Measurements from ENCODE around the gene NMT2. TPM values are rescaled to one million over a fixed set of nuclear protein-coding genes. Genes with fewer than 3 reads are reported as not detected.

The NMT2 gene
- total RNA-seq, 1 experiment from 2014 or later = 26.1 TPM

- Histone ChIP-seq H2AFZ (ENCODE audit: low read depth, low read length, poor library complexity, severe bottlenecking) (no peak overlapping the region), H3K27ac (ENCODE audit: low read depth, low read length) (no peak overlapping the region), H3K4me2 (ENCODE audit: low read length) (no peak overlapping the region), H3K79me2 (ENCODE audit: insufficient read depth, low read length) (no peaks in the 10 kb centered on the region), H3K36me3 (ENCODE audit: control insufficient read depth in 1 of 2, insufficient read depth in 2 of 2, low read length in 2 of 2) (no peaks in the 10 kb centered on the region), H3K4me3 (replicated peaks in 1 of 2; ENCODE audit: low read depth in 1 of 2, low read length in 2 of 2) (no peak overlapping the region), H3K27me3 (ENCODE audit: insufficient read depth, low read length) (no peaks in the 10 kb centered on the region), H3K9me3 (ENCODE audit: control insufficient read depth in 1 of 2, insufficient read depth in 1 of 2, low read depth in 1 of 2, low read length in 2 of 2) (no peaks in the 10 kb centered on the region), H4K20me1 (ENCODE audit: insufficient read depth) (no peaks in the 10 kb centered on the region), H3K4me1 (ENCODE audit: control insufficient read depth in 1 of 2, insufficient read depth in 2 of 2, low read length in 2 of 2) (no peaks in the 10 kb centered on the region), H3K9ac (ENCODE audit: low read length) (no peak overlapping the region), H3K9me2 (ENCODE audit: insufficient read depth) (no peaks in the 10 kb centered on the region)
- no peak for DNase-seq (ENCODE audit: low read depth, low spot score)
- no peak for TF ChIP-seq REST (IDR thresholded peaks at IDR 0.05; ENCODE audit: low read depth)
- TF ChIP-seq ELF1 (IDR thresholded peaks at IDR 0.05; ENCODE audit: borderline replicate concordance, low read depth) = no peak
- TF ChIP-seq SRF (IDR thresholded peaks at IDR 0.05; ENCODE audit: low read depth) = no peak
- TF ChIP-seq EGR1 (IDR thresholded peaks at IDR 0.05; ENCODE audit: low read depth) = no peak
- no peak for TF ChIP-seq CBX3 (IDR thresholded peaks at IDR 0.05; ENCODE audit: low read depth)
- no peak for TF ChIP-seq CEBPB (IDR thresholded peaks at IDR 0.05; ENCODE audit: low read depth)
- TF ChIP-seq FOSL1 (IDR thresholded peaks at IDR 0.05; ENCODE audit: low read depth) = no peak
- TF ChIP-seq EZH2phosphoT487 (IDR thresholded peaks at IDR 0.05; ENCODE audit: borderline replicate concordance) = no peak
- no peak for TF ChIP-seq JUND (IDR thresholded peaks at IDR 0.05)
- TF ChIP-seq, protein P1, sequence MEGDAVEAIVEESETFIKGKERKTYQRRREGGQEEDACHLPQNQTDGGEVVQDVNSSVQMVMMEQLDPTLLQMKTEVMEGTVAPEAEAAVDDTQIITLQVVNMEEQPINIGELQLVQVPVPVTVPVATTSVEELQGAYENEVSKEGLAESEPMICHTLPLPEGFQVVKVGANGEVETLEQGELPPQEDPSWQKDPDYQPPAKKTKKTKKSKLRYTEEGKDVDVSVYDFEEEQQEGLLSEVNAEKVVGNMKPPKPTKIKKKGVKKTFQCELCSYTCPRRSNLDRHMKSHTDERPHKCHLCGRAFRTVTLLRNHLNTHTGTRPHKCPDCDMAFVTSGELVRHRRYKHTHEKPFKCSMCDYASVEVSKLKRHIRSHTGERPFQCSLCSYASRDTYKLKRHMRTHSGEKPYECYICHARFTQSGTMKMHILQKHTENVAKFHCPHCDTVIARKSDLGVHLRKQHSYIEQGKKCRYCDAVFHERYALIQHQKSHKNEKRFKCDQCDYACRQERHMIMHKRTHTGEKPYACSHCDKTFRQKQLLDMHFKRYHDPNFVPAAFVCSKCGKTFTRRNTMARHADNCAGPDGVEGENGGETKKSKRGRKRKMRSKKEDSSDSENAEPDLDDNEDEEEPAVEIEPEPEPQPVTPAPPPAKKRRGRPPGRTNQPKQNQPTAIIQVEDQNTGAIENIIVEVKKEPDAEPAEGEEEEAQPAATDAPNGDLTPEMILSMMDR (IDR thresholded peaks at IDR 0.05 in 2 of 3, conservative IDR thresholded peaks at IDR 0.05 in 1 of 3; ENCODE audit: borderline replicate concordance in 1 of 3, insufficient read depth in 1 of 3, low read depth in 2 of 3, low read length in 2 of 3) = no peak
- no peak for TF ChIP-seq MAX (IDR thresholded peaks at IDR 0.05)
- TF ChIP-seq SP1 (IDR thresholded peaks at IDR 0.05; ENCODE audit: low read depth) = no peak
- no peak for TF ChIP-seq ZNF274 (IDR thresholded peaks at IDR 0.05; ENCODE audit: low read depth, low read length)
- no peak for TF ChIP-seq ZFX (IDR thresholded peaks at IDR 0.05)
- TF ChIP-seq EZH2 (IDR thresholded peaks at IDR 0.05) = no peak
- no peak for TF ChIP-seq RAD21 (IDR thresholded peaks at IDR 0.05; ENCODE audit: low read depth)
- TF ChIP-seq ZBTB33 (IDR thresholded peaks at IDR 0.05; ENCODE audit: extremely low read depth, insufficient replicate concordance, low read length) = no peak
- TF ChIP-seq, protein P2, sequence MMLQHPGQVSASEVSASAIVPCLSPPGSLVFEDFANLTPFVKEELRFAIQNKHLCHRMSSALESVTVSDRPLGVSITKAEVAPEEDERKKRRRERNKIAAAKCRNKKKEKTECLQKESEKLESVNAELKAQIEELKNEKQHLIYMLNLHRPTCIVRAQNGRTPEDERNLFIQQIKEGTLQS (IDR thresholded peaks at IDR 0.05) = no peak
- ChIA-PET POLR2A (no interaction called here), RAD21 (ENCODE audit: low non-redundant PET in 1 of 2, low total read pairs in 2 of 2, uncharacterized antibody in 2 of 2, unreplicated experiment in 2 of 2) (no interaction called here), CTCF (no interaction called here)
- ATAC-seq = no peak
- intact Hi-C loops (cut with micrococcal nuclease) = no loop called here
- BruUV-seq (replicated peaks) = no TSS peak
Measured at GRCh38 chr10:15058689-15059088, 109.8 kb downstream of the NMT2 start.
